Gastroesophageal sphincter (tissue), 4 donors: ENCODE data around the gene SLC25A44. TPM values are rescaled to one million over a fixed set of nuclear protein-coding genes. Genes with fewer than 3 reads are reported as not detected.

Experiments
- ATAC-seq: fragments of 150-250 bp; one replicate; pipeline ENCODE4 v1.9.1; 2016; ENCODE audit warnings: mild to moderate bottlenecking, moderate library complexity
- H3K27ac ChIP-seq, 4 donors: fragments of 200-600 bp; sonication (generic) in 3 of 4; 1 replicate in 3 of 4; 2 replicates in 1 of 4; pipeline ENCODE4 v1.5.1; 2016 to 2019
- H3K27me3 ChIP-seq: fragments of 200-600 bp; sonication (generic); one replicate; pipeline ENCODE4 v1.5.1; 2019
- H3K36me3 ChIP-seq, 2 donors: fragments of 200-600 bp; sonication (generic); one replicate each; pipeline ENCODE4 v1.5.1; 2019; ENCODE audit warnings: control low read depth in 1 of 2
- H3K4me1 ChIP-seq, 3 donors: fragments of 200-600 bp; sonication (generic); 1 replicate in 2 of 3; 2 replicates in 1 of 3; pipeline ENCODE4 v1.5.1; 2016 to 2019; ENCODE audit warnings: control low read depth in 2 of 3
- H3K4me3 ChIP-seq, 2 donors: fragments of 200-600 bp; sonication (generic); one replicate each; pipeline ENCODE4 v1.5.1; 2019; ENCODE audit warnings: mild to moderate bottlenecking in 1 of 2, moderate library complexity in 1 of 2
- H3K9me3 ChIP-seq, 3 donors: fragments of 200-600 bp; sonication (generic); one replicate each; pipeline ENCODE4 v1.5.1; 2017 to 2019; ENCODE audit warnings: control low read depth in 2 of 3
- CTCF ChIP-seq, 4 experiments: fragments of 200-600 bp in 2 of 4; fragments of 450-650 bp in 2 of 4; sonication (generic) in 1 of 4; IDR thresholded peaks; one replicate each; pipeline ENCODE4 v1.5.1; 2017 to 2019; ENCODE audit warnings: antibody characterized with exemption in 4 of 4, mild to moderate bottlenecking in 2 of 4, moderate library complexity in 2 of 4
- EP300 ChIP-seq: sonication (generic); formaldehyde crosslinking; IDR thresholded peaks from one replicate; pipeline ENCODE4 v1.6.1; 2017; ENCODE audit warnings: antibody characterized with exemption, mild to moderate bottlenecking
- POLR2A ChIP-seq, 2 donors: fragments of 450-650 bp; IDR thresholded peaks; one replicate each; pipeline ENCODE4 v1.6.1; 2017; ENCODE audit warnings: antibody characterized with exemption in 2 of 2, mild to moderate bottlenecking in 2 of 2, moderate library complexity in 1 of 2
- POLR2AphosphoS5 ChIP-seq: sonication (generic); formaldehyde crosslinking; IDR thresholded peaks from one replicate; pipeline ENCODE4 v1.6.1; 2017; ENCODE audit warnings: antibody characterized with exemption
- WGBS, 2 donors: methylation state at CpG; one replicate each; pipeline ENCODE4 v1.1.5; 2018; ENCODE audit warnings: low coverage in 1 of 2; 5-methylcytosine and 5-hydroxymethylcytosine counted together
- small RNA-seq, 4 donors: library from RNA; depleted of rRNA; stranded (forward); fragments of <200 nt; gene quantifications; one replicate each; pipeline ENCODE3, GENCODE V24; 2016
- total RNA-seq, 4 donors: library from RNA; depleted of rRNA; stranded (reverse); fragments of >200 nt; gene quantifications; one replicate each; pipeline ENCODE4 v1.1.0, GENCODE V29; 2016

Gene SLC25A44
- total RNA-seq, 4 donors from 2014 or later, result 9.4 to 17.0 (median 12.7) TPM

- Histone ChIP-seq H3K9me3 (no peaks in the 10 kb centered on the region), H3K4me3 (no peak overlapping the region), H3K27ac (no peak overlapping the region), H3K36me3 (peaks cover 4 to 98% of the 10 kb centered on the region in 2 donors), H3K27me3 (no peaks in the 10 kb centered on the region), H3K4me1 (no peaks in the 10 kb centered on the region)
- TF ChIP-seq CTCF (IDR thresholded peaks at IDR 0.05), result no peak
- no peak for TF ChIP-seq POLR2A (IDR thresholded peaks at IDR 0.05)
- TF ChIP-seq POLR2AphosphoS5, result no peak
- TF ChIP-seq EP300, result no peak
- no peak for ATAC-seq
- WGBS, 2 donors, result 92 to 100% methylated on average over 1 to 3 of the region's 3 CpGs
These were observed 59.7 kb downstream of the SLC25A44 start for GRCh38 chr1:156253634-156254033.

- no peaks in the 10 kb centered on the region for H3K4me1 ChIP-seq
- H3K36me3 ChIP-seq, result peaks cover 17 to 100% of the 10 kb centered on the region in 2 donors
- WGBS, 2 donors, result 58% methylated on average over 2 of the region's 2 CpGs; no CpG with 5 or more reads in 1 of the 2 donors
- ATAC-seq, result no peak
- H3K9me3 ChIP-seq, result no peaks in the 10 kb centered on the region
- H3K27ac ChIP-seq, result no peak overlapping the region
- TF ChIP-seq POLR2AphosphoS5 (no peak), POLR2A (IDR thresholded peaks at IDR 0.05) (no peak), EP300 (no peak), CTCF (IDR thresholded peaks at IDR 0.05) (no peak)
- H3K4me3 ChIP-seq, result no peak overlapping the region
- H3K27me3 ChIP-seq, result no peaks in the 10 kb centered on the region
These were observed 63.8 kb downstream of the SLC25A44 start for GRCh38 chr1:156257711-156258110.

- ATAC-seq, result no peak
- no peak overlapping the region for H3K27ac ChIP-seq
- no peak overlapping the region for H3K4me3 ChIP-seq
- no peak for TF ChIP-seq EP300
- peaks cover 17 to 100% of the 10 kb centered on the region in 2 donors for H3K36me3 ChIP-seq
- WGBS, 2 donors, result no CpG with 5 or more reads among the region's 8 CpGs
- H3K27me3 ChIP-seq, result no peaks in the 10 kb centered on the region
- no peaks in the 10 kb centered on the region for H3K4me1 ChIP-seq
- H3K9me3 ChIP-seq, result no peaks in the 10 kb centered on the region
These were observed 65.0 kb downstream of the SLC25A44 start for GRCh38 chr1:156258859-156259258.

- TF ChIP-seq POLR2A (IDR thresholded peaks at IDR 0.05) (no peak), EP300 (no peak), POLR2AphosphoS5 (no peak), CTCF (IDR thresholded peaks at IDR 0.05) (no peak)
- 57 to 71% methylated on average over 2 of the region's 3 CpGs for WGBS, 2 donors
- H3K36me3 ChIP-seq, result peaks cover 17 to 99% of the 10 kb centered on the region in 2 donors
- H3K27ac ChIP-seq, result no peak overlapping the region
- no peaks in the 10 kb centered on the region for H3K9me3 ChIP-seq
- no peak overlapping the region for H3K4me3 ChIP-seq
- no peaks in the 10 kb centered on the region for H3K27me3 ChIP-seq
- H3K4me1 ChIP-seq, result no peaks in the 10 kb centered on the region
- no peak for ATAC-seq
These were observed 65.9 kb downstream of the SLC25A44 start for GRCh38 chr1:156259805-156260204.

GRCh38 chr1:156260896-156261295 lies 67.0 kb downstream of the SLC25A44 start:
- no peaks in the 10 kb centered on the region for H3K9me3 ChIP-seq
- H3K27me3 ChIP-seq, result no peaks in the 10 kb centered on the region
- peaks cover 17 to 99% of the 10 kb centered on the region in 2 donors for H3K36me3 ChIP-seq
- WGBS, 2 donors, result 100% methylated on average over 1 of the region's 2 CpGs
- TF ChIP-seq CTCF (IDR thresholded peaks at IDR 0.05), result no peak
- TF ChIP-seq POLR2AphosphoS5, result no peak
- no peak for TF ChIP-seq POLR2A (IDR thresholded peaks at IDR 0.05)
- no peak for TF ChIP-seq EP300
- H3K4me3 ChIP-seq, result no peak overlapping the region
- ATAC-seq, result no peak
- H3K27ac ChIP-seq, result no peak overlapping the region
- H3K4me1 ChIP-seq, result no peaks in the 10 kb centered on the region

Small RNA genes lying within 50 kb of the gene (small RNA-seq; reads per million reads assigned to genes)
- gene RF00568, result 0 reads per million in 4 donors

Other genes starting within 250 kb of the SLC25A44 start
- gene ARHGEF2, start 215.6 kb upstream of the SLC25A44 start, total RNA-seq, result 10 to 100 TPM; 69.7 to 94.0 (median 82.6) TPM
- 100 to 1,000 TPM; 103 to 157 (median 146) TPM for gene SSR2, start 173.2 kb upstream of the SLC25A44 start, total RNA-seq
- gene UBQLN4, start 140.3 kb upstream of the SLC25A44 start, total RNA-seq, result 10 to 100 TPM; 19.6 to 29.6 (median 24.8) TPM
- gene LAMTOR2, start 139.3 kb upstream of the SLC25A44 start, total RNA-seq, result 10 to 100 TPM; 66.8 to 79.3 (median 73.1) TPM
- gene RAB25, start 132.9 kb upstream of the SLC25A44 start, total RNA-seq, result 10 to 100 TPM in 1 of 4 donors, not detected in 3; 22.1 TPM
- gene MEX3A, start 111.6 kb upstream of the SLC25A44 start, total RNA-seq, result under 1 TPM; under 0.01 to 0.78 (median 0.52) TPM
- 100 to 1,000 TPM; 327 to 617 (median 519) TPM for gene LMNA, start 79.4 kb upstream of the SLC25A44 start, total RNA-seq
- gene SEMA4A, start 40.5 kb upstream of the SLC25A44 start, total RNA-seq, result 1 to 10 TPM; 1.7 to 7.5 (median 3.4) TPM
- gene PMF1, start 18.9 kb downstream of the SLC25A44 start, total RNA-seq, result 10 to 100 TPM; 49.3 to 58.9 (median 51.8) TPM
- gene BGLAP, start 48.1 kb downstream of the SLC25A44 start, total RNA-seq, result under 1 TPM in 1 of 4 donors, not detected in 3; 0.54 TPM
- 1 to 10 TPM; 1.2 to 3.4 (median 1.6) TPM for gene PAQR6, start 54.0 kb downstream of the SLC25A44 start, total RNA-seq
- 100 to 1,000 TPM in 1 of 4 donors, 10 to 100 TPM in 3; 60.2 to 106 (median 69.1) TPM for gene SMG5, start 88.7 kb downstream of the SLC25A44 start, total RNA-seq
- 1 to 10 TPM; 1.6 to 4.7 (median 3.2) TPM for gene TMEM79, start 90.2 kb downstream of the SLC25A44 start, total RNA-seq
- gene GLMP, start 101.6 kb downstream of the SLC25A44 start, total RNA-seq, result 10 to 100 TPM; 31.9 to 53.0 (median 38.6) TPM
- gene VHLL, start 105.2 kb downstream of the SLC25A44 start, total RNA-seq, result not detected
- 100 to 1,000 TPM; 189 to 224 (median 209) TPM for gene CCT3, start 144.2 kb downstream of the SLC25A44 start, total RNA-seq
- not detected for gene TSACC, start 144.4 kb downstream of the SLC25A44 start, total RNA-seq
- not detected for gene RHBG, start 175.1 kb downstream of the SLC25A44 start, total RNA-seq